T-helper 22 cell (primary cell): Measurements from ENCODE around the gene ZNF75A.

Source experiments
- DNase-seq: peaks from one replicate; pipeline ENCODE4 v3.0.0-alpha.2; 2020; ENCODE audit warnings: low read depth

The ZNF75A gene

GRCh38 chr16:3289998-3290673, 15.2 kb upstream of the ZNF75A start:
- no peak for DNase-seq

- no peak for DNase-seq
These were observed 12.7 kb upstream of the ZNF75A start for GRCh38 chr16:3292604-3293003.

GRCh38 chr16:3295209-3295608, 10.1 kb upstream of the ZNF75A start:
- DNase-seq = no peak

GRCh38 chr16:3295783-3296182, 9.5 kb upstream of the ZNF75A start:
- no peak for DNase-seq

- DNase-seq = no peak
These were observed 927 bp upstream of the ZNF75A start for GRCh38 chr16:3304370-3304769.

DNA sequence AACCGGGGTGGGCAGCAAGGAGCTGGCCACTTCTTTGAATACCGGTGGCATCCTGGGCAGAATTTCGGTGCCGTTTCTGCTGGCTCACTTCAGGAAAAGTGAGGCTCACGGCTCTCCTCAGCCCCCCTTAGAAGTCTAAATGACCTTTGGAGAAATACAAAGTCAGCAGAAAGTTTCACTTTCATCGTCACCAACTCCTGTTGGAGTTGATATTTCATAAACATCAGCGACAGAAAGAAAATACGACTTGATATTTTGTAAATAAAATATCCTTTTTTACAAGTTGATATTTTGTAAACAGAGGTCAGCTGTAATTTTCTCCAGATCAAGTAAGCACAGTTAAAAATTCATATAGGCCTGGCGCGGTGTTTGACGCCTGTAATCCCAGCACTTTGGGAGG, 781 bp downstream of the ZNF75A start:
- no peak for DNase-seq

DNA sequence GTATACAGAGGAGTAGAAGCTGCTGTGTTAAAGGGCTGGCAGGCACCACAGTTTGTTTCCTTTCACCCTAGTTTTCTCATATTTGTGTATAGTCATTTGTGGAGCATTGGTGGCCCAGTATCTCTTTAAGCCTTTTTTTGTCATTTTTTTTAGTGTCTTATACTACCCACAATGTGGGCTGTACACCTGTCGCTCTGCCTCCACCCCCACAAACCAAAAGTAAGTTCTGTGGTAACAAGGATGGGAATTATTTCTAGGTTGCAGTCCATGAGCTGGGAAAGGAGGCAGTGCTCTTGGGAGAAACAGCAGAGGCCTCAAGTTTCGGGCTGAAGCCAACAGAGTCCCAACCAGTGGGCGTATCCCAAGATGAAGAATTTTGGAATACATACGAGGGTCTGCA, 6.2 kb downstream of the ZNF75A start:
- no peak for DNase-seq

DNA sequence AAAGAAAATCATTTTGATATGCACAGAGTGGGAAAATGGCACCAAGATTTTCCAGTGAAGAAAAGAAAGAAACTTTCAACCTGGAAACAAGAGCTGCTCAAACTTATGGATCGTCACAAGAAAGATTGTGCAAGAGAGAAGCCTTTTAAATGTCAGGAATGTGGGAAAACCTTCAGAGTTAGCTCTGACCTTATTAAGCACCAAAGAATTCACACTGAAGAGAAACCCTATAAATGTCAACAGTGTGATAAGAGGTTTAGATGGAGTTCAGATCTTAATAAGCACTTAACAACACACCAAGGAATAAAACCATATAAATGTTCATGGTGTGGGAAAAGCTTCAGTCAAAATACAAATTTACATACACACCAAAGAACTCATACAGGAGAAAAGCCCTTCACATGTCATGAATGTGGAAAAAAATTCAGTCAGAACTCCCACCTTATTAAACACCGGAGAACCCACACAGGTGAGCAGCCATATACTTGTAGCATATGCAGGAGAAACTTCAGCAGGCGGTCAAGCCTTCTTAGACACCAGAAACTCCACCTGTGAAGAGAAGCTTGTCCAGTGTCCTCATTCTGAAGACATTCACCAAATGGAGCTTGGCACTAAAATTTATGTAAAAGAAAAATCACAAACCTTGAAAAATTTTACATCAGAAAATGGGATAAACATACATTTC, 12.2 kb downstream of the ZNF75A start:
- DNase-seq = no peak

DNA sequence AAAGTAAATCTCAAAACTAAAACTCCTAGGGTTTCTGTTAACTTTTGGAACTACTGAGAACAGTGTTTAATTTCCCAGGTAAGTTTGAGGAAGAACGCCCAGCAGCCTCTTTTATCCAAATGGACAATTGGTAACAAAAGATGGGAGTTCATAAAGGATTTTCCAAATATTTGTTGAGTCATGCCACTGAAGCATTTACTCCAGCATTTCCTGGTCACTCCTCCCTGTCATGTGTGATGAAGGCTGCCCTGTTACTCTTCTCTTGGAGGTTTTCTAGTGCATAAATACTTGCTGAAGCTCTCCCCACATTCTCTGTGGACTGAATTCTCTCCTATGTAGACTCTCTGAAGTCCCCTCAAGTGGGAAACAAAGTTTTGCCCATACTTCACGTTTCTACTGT, 16.5 kb downstream of the ZNF75A start:
- no peak for DNase-seq

GRCh38 chr16:3327514-3327913, 22.2 kb downstream of the ZNF75A start:
- no peak for DNase-seq

- DNase-seq = no peak
These were observed 22.8 kb downstream of the ZNF75A start for GRCh38 chr16:3328104-3328503.

DNA sequence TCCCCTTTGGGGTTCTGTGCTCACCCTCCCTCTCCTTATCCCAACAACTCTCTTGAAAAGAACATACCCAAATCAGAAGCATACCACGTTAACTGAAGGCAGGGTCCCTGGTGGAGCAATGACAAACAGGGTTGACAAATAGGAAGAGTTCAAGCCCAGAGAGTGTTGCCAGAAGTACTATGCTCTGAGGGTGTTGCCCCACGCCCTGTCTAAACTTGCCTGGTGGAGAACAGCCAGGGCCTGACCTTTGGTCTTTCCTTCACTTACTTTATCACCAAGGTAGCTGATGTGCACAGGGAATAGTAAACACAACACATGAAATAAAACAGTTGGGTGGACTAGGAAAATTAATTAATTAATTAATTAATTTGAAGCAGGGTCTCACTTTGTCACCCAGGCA, 23.3 kb downstream of the ZNF75A start:
- DNase-seq = no peak

GRCh38 chr16:3346041-3346440, 40.7 kb downstream of the ZNF75A start:
- no peak for DNase-seq

DNA sequence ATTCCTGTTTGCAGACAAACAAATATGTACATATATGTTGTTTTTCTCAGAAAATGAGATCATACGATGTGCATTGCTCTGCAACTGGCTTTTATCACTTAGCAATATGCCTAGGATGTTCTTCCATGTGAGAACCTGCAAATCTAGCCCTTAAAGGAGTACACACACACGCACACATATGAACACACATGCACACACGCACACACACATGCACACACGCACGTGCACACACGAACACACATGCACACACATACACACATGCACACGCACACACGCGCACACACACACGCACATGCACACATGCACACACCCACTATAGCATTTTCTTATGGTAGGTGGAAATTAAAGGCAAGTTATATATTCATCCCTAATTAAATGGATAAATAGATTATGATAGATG, 42.3 kb downstream of the ZNF75A start:
- no peak for DNase-seq

DNA sequence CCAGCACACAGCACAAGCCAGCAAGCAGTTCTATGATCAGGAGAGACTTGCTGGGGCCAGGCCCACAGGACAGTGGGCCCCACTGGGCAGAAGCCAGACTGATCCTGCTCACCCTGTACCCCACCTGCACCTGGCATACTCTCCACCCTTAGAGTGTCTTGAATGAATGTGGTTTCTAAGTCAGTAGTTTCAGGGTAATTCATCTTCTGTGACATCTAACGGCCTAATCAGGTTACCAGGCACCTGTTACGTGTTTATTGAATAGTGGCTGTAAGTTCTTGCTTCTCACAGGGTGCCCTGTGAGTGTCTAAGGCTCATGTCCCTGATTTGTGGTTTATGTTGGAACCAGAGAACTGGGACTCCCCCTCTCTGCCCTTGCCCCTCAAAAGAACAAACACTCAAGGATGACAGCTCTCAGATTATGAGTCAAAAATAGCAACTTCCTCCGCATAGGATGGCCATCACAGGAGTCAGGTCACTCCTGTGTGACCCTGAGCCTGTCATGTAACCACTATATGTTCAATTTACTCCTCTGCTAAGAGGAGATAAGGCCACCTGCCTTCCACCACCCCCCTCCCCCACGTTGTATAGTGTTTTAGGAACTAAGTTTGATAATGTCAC, 43.4 kb downstream of the ZNF75A start:
- DNase-seq = no peak

- no peak for DNase-seq
These were observed 43.9 kb downstream of the ZNF75A start for GRCh38 chr16:3349175-3349574.

GRCh38 chr16:3355589-3355988, 50.3 kb downstream of the ZNF75A start, which contains the start of gene OR2C1:
Gene OR2C1 (plus strand): TSS chr16:3355889. CDS start chr16:3355941, 52 bp downstream.
- DNase-seq = no peak

DNA sequence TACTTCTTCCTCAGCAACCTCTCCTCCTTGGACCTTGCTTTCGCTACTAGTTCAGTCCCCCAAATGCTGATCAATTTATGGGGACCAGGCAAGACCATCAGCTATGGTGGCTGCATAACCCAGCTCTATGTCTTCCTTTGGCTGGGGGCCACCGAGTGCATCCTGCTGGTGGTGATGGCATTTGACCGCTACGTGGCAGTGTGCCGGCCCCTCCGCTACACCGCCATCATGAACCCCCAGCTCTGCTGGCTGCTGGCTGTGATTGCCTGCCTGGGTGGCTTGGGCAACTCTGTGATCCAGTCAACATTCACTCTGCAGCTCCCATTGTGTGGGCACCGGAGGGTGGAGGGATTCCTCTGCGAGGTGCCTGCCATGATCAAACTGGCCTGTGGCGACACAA, 50.8 kb downstream of the ZNF75A start:
- no peak for DNase-seq

DNA sequence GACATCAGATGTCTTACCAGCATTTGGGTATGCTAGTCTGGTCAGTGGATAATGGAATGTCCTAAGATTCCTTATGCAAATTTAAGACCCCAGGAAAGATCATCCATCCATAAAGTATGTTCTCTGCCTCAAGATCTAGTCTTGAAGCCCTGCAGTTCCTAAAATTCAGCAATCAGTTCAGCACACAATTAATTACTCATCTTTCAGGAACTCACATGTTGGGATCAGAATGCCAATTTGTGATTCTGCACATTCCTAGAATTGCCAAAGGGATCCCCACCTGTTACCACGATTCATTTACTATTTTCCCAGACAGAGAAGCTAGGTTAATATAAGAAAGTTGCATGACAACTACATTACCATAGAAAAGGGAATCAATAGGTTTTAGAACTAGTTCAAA, 53.6 kb downstream of the ZNF75A start:
- DNase-seq = no peak

DNA sequence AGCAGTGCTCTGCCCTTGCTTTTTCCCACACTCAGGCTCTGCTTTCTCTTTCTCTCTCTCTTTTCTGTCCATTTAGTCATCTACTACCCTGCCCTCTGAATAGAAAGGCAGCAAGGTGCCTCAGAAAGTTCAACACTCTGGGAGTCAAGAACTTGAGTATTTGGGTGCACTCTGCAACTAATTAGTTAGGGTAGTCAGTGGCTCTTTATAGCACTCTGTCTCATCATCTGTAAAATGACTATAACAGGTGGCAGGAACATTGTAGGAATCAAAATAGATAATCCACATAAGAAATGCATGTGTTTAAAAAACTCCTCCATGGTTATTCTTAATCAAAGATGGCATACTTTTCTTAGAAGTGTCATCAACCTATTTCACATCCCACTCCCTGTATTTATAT, 57.6 kb downstream of the ZNF75A start:
- no peak for DNase-seq

DNA sequence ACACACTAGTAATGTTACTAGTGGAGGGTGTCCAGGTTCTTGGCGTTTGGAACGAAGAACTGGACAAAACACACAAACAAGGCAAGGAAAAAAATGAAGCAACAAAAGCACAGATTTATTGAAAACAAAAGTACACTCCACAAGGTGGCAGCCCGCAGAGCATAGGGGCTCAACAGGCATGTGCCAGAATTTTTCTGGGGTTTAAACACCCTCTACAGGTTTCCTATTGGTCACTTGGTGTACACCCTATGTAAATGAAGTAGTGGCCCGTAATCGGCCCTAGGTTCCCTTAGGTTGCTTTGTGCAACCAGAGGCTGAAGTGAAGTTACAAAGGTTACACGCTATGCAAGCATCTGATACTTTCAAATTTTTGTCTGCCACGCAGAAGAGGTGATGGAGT, 58.5 kb downstream of the ZNF75A start:
- no peak for DNase-seq

GRCh38 chr16:3364774-3365427, 59.6 kb downstream of the ZNF75A start:
- peak; percentile 68 for DNase-seq
